GM23248 (cell line): ENCODE measurements around the gene ARHGEF4.

Experiments used
- EZH2 ChIP-seq: fragments of 200-600 bp; sonication (generic); IDR thresholded peaks from 2 replicates; pipeline ENCODE4 v1.6.1; 2018; ENCODE audit warnings: antibody characterized with exemption, mild to moderate bottlenecking; ENCODE audit not compliant: insufficient read depth, poor library complexity, severe bottlenecking
- EZH2phosphoT487 ChIP-seq: fragments of 200-600 bp; sonication (generic); IDR thresholded peaks from 2 replicates; pipeline ENCODE4 v1.6.1; 2018; ENCODE audit warnings: antibody characterized with exemption, moderate library complexity, mild to moderate bottlenecking, low read depth; ENCODE audit not compliant: insufficient read depth

DNA sequence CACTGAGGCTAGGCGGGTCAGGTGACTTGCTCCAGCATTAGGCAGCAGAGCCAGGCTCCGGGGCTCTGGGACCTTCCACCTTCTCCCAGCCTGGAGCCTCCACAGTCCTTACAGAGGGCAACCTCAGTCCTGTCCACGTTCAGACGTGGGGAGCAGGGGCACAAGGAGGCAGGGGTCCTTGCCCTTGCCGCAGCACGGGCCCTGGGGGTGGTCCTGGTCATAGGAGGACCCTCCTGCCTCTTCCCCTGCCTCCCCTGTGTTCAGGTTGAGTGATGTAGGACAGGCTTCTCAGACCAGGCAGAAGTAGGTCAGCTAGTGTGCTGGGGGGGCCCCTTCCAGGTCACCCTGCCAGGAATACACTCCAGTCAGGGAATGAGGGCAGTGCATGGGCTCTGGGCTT, 5.4 kb upstream of the ARHGEF4 start:
- TF ChIP-seq EZH2, result no peak
- no peak for TF ChIP-seq EZH2phosphoT487
